SU-DHL-6 (cell line): ENCODE results near the gene ZP2.

Source experiments
- EZH2phosphoT487 ChIP-seq: fragments of 200-600 bp; sonication (generic), shearing (Covaris generic); conservative IDR thresholded peaks from 2 replicates; pipeline ENCODE4 v1.6.1; 2018; ENCODE audit warnings: mild to moderate bottlenecking, antibody characterized with exemption, low read length, moderate library complexity, mixed read lengths
- TF ChIP-seq, protein P1 (sequence below): fragments of 200-600 bp; sonication (generic); IDR thresholded peaks from one replicate; pipeline ENCODE4 v1.5.1; 2017; ENCODE audit warnings: antibody characterized with exemption, mild to moderate bottlenecking, low read length, moderate library complexity; ENCODE audit not compliant: insufficient read depth, poor library complexity, severe bottlenecking

DNA sequence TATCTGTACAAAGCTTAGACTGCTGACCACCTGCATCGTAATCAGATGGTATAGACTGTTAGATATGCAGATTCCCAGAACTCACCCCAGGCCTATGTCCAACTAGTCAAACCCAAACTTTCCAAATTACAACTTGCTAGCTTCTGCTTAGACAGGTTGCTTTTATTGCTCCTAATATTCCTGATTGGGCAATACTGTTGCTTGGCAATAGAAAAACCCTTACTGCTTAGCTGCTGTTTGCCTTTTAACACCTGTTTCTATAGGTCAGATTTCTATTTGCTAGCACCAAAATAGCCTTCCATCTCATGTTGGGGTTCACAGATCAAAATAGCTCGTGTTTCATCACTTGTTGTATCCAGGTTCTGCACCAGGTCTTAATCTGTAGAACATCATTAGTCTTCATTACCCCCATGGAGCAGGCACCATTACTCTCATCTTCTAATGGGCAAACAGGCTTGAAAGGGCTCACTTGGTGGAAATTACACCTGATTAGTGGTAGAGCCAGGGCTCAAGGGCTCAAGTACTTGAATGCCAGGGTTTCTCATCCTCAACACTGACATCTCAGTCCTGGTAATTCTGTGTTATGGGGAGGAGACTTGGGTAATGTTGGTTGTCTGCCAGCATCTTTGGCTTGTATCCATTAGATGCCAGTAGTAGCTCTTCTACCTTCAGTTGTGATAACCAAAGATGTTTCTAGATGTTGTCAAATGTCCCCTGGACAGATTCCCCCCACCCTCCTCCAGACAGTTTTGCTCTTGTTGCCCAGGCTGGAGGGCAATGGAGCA lies 2.7 kb downstream of the ZP2 start:
- TF ChIP-seq, protein P1, sequence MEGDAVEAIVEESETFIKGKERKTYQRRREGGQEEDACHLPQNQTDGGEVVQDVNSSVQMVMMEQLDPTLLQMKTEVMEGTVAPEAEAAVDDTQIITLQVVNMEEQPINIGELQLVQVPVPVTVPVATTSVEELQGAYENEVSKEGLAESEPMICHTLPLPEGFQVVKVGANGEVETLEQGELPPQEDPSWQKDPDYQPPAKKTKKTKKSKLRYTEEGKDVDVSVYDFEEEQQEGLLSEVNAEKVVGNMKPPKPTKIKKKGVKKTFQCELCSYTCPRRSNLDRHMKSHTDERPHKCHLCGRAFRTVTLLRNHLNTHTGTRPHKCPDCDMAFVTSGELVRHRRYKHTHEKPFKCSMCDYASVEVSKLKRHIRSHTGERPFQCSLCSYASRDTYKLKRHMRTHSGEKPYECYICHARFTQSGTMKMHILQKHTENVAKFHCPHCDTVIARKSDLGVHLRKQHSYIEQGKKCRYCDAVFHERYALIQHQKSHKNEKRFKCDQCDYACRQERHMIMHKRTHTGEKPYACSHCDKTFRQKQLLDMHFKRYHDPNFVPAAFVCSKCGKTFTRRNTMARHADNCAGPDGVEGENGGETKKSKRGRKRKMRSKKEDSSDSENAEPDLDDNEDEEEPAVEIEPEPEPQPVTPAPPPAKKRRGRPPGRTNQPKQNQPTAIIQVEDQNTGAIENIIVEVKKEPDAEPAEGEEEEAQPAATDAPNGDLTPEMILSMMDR: no peak
- TF ChIP-seq EZH2phosphoT487: no peak
